PC-3 (cell line): ENCODE results near the gene ANKDD1B. TPM values are rescaled to one million over a fixed set of nuclear protein-coding genes. Genes with fewer than 3 reads are reported as not detected.

Experiments
- ATAC-seq: fragments of 200-7000 bp; cut with Tn5 transposase; 2 replicates; pipeline ENCODE4 v1.9.1; 2020; ENCODE audit warnings: mild to moderate bottlenecking, moderate library complexity
- BruUV-seq: library from RNA; stranded (reverse); fragments of 400-500 nt; replicated peaks from 2 replicates; lab custom pipeline; 2021; lab: Mats Ljungman, UMichigan
- CTCF ChIA-PET: fragments of 300-600 bp; sonication (Branson Sonifier 250); formaldehyde crosslinking; loops from one replicate; lab custom pipeline; 2022; ENCODE audit warnings: antibody characterized with exemption; lab: Charles Lee
- POLR2A ChIA-PET: fragments of 300-600 bp; sonication (Branson Sonifier 250); formaldehyde crosslinking; loops from one replicate; lab custom pipeline; 2022; ENCODE audit warnings: antibody characterized with exemption; ENCODE audit not compliant: unreplicated experiment; lab: Charles Lee
- DNase-seq: peaks from one replicate; pipeline ENCODE4 v3.0.0-alpha.2; 2015
- H2AFZ ChIP-seq: fragments of 300-600 bp; sonication (generic); 2 replicates; pipeline ENCODE4 v1.6.0; 2016; ENCODE audit warnings: antibody characterized with exemption, low read length
- H3F3A ChIP-seq: fragments of 300-600 bp; sonication (generic); one replicate; pipeline ENCODE4 v1.6.0; 2017; ENCODE audit warnings: antibody characterized with exemption, low read length, control low read depth, mild to moderate bottlenecking; ENCODE audit not compliant: unreplicated experiment
- H3K27ac ChIP-seq: fragments of 300-600 bp; sonication (generic); 2 replicates; pipeline ENCODE4 v1.5.1; 2016; ENCODE audit warnings: mild to moderate bottlenecking, low read length
- H3K27me3 ChIP-seq: fragments of 300-600 bp; sonication (generic); 2 replicates; pipeline ENCODE4 v1.6.1; 2016; ENCODE audit warnings: low read length, mixed read lengths
- H3K36me3 ChIP-seq: fragments of 300-600 bp; sonication (generic); 2 replicates; pipeline ENCODE4 v1.6.1; 2016; ENCODE audit warnings: low read depth, mixed run types, low read length, mixed read lengths
- H3K4me1 ChIP-seq: fragments of 300-600 bp; sonication (generic); 2 replicates; pipeline ENCODE4 v1.5.1; 2016; ENCODE audit warnings: low read length; ENCODE audit not compliant: insufficient read depth
- H3K4me2 ChIP-seq: fragments of 300-600 bp; sonication (generic); 2 replicates; pipeline ENCODE4 v1.6.0; 2016; ENCODE audit warnings: low read length
- H3K4me3 ChIP-seq: fragments of 300-600 bp; sonication (generic); 2 replicates; pipeline ENCODE4 v1.5.1; 2016; ENCODE audit warnings: mild to moderate bottlenecking, low read length, mixed read lengths
- H3K79me2 ChIP-seq: fragments of 300-600 bp; sonication (generic); 2 replicates; pipeline ENCODE4 v1.6.1; 2017; ENCODE audit warnings: low read length, mixed read lengths
- H3K9ac ChIP-seq: fragments of 300-600 bp; sonication (generic); 2 replicates; pipeline ENCODE4 v1.6.0; 2016; ENCODE audit warnings: mild to moderate bottlenecking, low read length
- H3K9me2 ChIP-seq: fragments of 300-600 bp; sonication (generic); replicated peaks from 2 replicates; pipeline ENCODE4 v1.6.1; 2016; ENCODE audit warnings: mixed run types, low read length, mixed read lengths
- H3K9me3 ChIP-seq: fragments of 300-600 bp; sonication (generic); 2 replicates; pipeline ENCODE4 v1.6.1; 2016; ENCODE audit warnings: low read length, mixed read lengths
- H4K20me1 ChIP-seq: fragments of 300-600 bp; sonication (generic); 2 replicates; pipeline ENCODE4 v1.6.1; 2016; ENCODE audit warnings: low read length, mixed read lengths
- EZH2 ChIP-seq: fragments of 300-600 bp; sonication (generic); IDR thresholded peaks from one replicate; pipeline ENCODE4 v1.6.1; 2017; ENCODE audit warnings: antibody characterized with exemption, mild to moderate bottlenecking, low read length; ENCODE audit not compliant: unreplicated experiment
- EZH2phosphoT487 ChIP-seq: fragments of 300-600 bp; sonication (generic); IDR thresholded peaks from 2 replicates; pipeline ENCODE4 v1.6.1; 2018; ENCODE audit warnings: mild to moderate bottlenecking, antibody characterized with exemption, low read length, borderline replicate concordance
- intact Hi-C: fragments of 100-400 bp; cut with micrococcal nuclease; formaldehyde crosslinking; loops from 2 replicates; pipeline ENCODE4 v1.9.0; 2023
- total RNA-seq: library from RNA; depleted of rRNA; stranded (reverse); fragments of >200 nt; gene quantifications from 2 replicates; pipeline ENCODE4 v1.2.3, GENCODE V29; 2014
- TF ChIP-seq, protein P1 (sequence below): fragments of 300-600 bp; sonication (generic); conservative IDR thresholded peaks from 2 replicates; pipeline ENCODE4 v1.5.1; 2017; ENCODE audit warnings: antibody characterized with exemption, low read depth, mild to moderate bottlenecking, low read length

ANKDD1B gene
- total RNA-seq, 1 experiment from 2014 or later: 0.04 TPM

DNA sequence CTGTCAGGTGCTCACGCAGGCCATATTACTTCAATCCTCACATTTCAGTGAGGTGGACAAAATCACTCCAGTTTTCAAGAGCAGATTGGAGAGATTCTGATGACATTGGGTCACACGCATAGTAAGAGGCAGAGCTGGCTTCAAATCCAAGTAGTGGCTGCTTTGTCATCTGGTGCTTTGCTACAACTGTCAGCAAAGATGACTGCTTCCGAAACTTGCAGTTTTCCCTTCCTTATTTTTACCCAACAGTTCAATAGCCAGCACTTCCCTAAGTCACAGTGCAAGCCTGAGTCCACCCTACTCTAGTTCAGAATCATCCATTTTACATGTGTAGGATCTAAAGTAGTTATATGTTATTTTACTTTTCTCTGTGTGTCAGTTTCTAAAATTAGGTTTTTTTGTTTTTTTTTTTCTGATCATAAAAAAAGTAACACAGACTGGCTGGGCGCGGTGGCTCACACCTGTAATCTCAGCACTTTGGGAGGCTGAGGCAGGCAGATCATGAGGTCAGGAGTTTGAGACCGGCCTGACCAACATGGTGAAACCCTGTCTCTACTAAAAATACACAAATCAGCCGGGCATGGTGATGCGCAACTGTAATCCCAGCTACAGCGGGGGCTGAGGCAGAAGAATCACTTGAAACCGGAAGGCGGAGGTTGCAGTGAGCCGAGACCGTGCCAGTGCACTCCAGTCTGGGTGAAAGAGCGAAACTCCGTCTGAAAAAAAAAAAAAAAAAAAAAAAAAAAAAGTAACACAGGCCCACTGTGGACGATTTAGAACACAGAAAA, 49.6 kb downstream of the ANKDD1B start:
- H3K9me3 ChIP-seq: no peaks in the 10 kb centered on the region
- no peaks in the 10 kb centered on the region for H3K36me3 ChIP-seq
- ATAC-seq (no peak), DNase-seq (no peak)
- intact Hi-C loops: no loop called here
- no peak overlapping the region for H3K4me3 ChIP-seq
- TF ChIP-seq EZH2 (no peak), EZH2phosphoT487 (no peak)
- TF ChIP-seq, protein P1, sequence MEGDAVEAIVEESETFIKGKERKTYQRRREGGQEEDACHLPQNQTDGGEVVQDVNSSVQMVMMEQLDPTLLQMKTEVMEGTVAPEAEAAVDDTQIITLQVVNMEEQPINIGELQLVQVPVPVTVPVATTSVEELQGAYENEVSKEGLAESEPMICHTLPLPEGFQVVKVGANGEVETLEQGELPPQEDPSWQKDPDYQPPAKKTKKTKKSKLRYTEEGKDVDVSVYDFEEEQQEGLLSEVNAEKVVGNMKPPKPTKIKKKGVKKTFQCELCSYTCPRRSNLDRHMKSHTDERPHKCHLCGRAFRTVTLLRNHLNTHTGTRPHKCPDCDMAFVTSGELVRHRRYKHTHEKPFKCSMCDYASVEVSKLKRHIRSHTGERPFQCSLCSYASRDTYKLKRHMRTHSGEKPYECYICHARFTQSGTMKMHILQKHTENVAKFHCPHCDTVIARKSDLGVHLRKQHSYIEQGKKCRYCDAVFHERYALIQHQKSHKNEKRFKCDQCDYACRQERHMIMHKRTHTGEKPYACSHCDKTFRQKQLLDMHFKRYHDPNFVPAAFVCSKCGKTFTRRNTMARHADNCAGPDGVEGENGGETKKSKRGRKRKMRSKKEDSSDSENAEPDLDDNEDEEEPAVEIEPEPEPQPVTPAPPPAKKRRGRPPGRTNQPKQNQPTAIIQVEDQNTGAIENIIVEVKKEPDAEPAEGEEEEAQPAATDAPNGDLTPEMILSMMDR: no peak
- H3K79me2 ChIP-seq: no peaks in the 10 kb centered on the region
- no peaks in the 10 kb centered on the region for H3K9me2 ChIP-seq
- H3K27ac ChIP-seq: no peak overlapping the region
- no peaks in the 10 kb centered on the region for H3F3A ChIP-seq
- H3K4me2 ChIP-seq: no peak overlapping the region
- no peaks in the 10 kb centered on the region for H4K20me1 ChIP-seq
- no peak overlapping the region for H3K9ac ChIP-seq
- no TSS peak for BruUV-seq
- no peak overlapping the region for H2AFZ ChIP-seq
- POLR2A ChIA-PET: no interaction called here
- no peaks in the 10 kb centered on the region for H3K27me3 ChIP-seq
- H3K4me1 ChIP-seq: no peaks in the 10 kb centered on the region
- CTCF ChIA-PET: no interaction called here

DNA sequence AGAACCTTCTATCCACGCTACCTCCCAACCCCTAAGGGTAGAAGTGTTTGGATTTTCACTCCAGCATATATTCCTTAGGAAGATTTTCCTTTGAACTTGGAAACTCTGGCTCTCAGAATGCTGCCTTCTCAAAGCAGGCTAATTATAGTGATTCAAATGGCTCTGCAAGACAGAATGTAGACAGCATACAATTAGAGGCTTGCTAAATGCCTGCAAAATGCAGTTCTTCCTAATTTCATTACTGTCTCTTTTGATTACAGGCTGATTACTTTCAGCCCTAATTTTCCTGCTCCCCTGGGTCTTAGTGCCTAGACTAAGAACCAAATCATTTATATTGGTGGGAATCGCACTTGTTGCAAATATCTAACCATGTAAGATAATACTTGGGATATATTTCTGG, 50.8 kb downstream of the ANKDD1B start:
- no peak for TF ChIP-seq EZH2
- TF ChIP-seq EZH2phosphoT487: no peak
- TF ChIP-seq, protein P1: no peak
- Histone ChIP-seq H3K9me3 (no peaks in the 10 kb centered on the region), H3K27me3 (no peaks in the 10 kb centered on the region), H3K27ac (no peak overlapping the region), H3K79me2 (no peaks in the 10 kb centered on the region), H3K4me1 (no peaks in the 10 kb centered on the region), H3K4me2 (no peak overlapping the region), H3K9ac (no peak overlapping the region), H3K36me3 (no peaks in the 10 kb centered on the region), H2AFZ (no peak overlapping the region), H3F3A (no peaks in the 10 kb centered on the region), H3K4me3 (no peak overlapping the region), H4K20me1 (no peaks in the 10 kb centered on the region), H3K9me2 (no peaks in the 10 kb centered on the region)
- POLR2A ChIA-PET: no interaction called here
- ATAC-seq (no peak), DNase-seq (no peak)
- intact Hi-C loops: no loop called here
- CTCF ChIA-PET: no interaction called here
- BruUV-seq: no TSS peak

DNA sequence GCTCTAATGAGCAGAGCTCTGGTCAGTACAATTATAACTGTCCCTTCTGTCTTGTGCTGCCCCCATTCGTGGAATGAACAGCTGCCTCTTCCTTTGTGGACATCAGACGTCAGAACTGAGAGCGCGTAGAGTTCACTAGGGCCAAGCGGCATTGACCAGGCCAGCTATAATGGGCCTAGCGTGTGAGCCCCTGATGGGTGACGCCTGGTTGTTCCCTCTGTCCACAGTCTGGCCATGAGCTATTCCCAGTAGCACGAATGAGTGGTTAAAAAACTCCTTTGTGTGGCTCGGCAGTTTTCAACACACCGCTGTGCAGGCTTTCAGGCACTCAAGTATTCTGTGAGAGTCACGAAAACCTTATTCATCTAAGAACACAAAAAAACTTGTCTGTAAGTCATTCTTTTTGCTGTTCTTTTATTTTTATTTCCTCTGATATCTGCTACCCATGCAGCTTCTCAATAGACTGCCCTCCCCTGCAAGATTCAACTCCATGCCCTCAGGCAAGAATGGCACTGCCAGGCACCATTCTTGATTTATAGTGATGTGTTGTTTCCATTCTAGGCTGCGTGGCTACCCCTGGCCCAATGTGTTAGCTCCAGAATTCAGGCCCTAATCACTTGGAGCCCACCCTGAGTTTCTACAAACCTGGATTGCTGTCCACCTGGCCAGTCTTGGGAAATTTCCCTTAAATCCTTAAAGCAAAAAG, 52.5 kb downstream of the ANKDD1B start:
- Histone ChIP-seq H3K4me2 (no peak overlapping the region), H3K27ac (no peak overlapping the region), H3K4me3 (no peak overlapping the region), H3K79me2 (no peaks in the 10 kb centered on the region), H3K36me3 (no peaks in the 10 kb centered on the region), H3K9me3 (no peaks in the 10 kb centered on the region), H2AFZ (no peak overlapping the region), H3K4me1 (peaks cover 2% of the 10 kb centered on the region; the same call in 1 of the 2 replicates), H4K20me1 (no peaks in the 10 kb centered on the region), H3F3A (no peaks in the 10 kb centered on the region), H3K27me3 (no peaks in the 10 kb centered on the region), H3K9ac (no peak overlapping the region), H3K9me2 (no peaks in the 10 kb centered on the region)
- BruUV-seq: no TSS peak
- TF ChIP-seq EZH2: no peak
- TF ChIP-seq, protein P1: no peak
- TF ChIP-seq EZH2phosphoT487: no peak
- DNase-seq: no peak
- intact Hi-C loops: no loop called here
- no peak for ATAC-seq
- ChIA-PET CTCF (no interaction called here), POLR2A (no interaction called here)
